ENCODE data around the gene DDRGK1. TPM values are rescaled to one million over a fixed set of nuclear protein-coding genes. Genes with fewer than 3 reads are reported as not detected.
A peak's percentile ranks its signal among the peaks of the same experiment; 100 is the strongest.

The DDRGK1 gene
- polyA plus RNA-seq, 1 donor from 2014 or later, result 67.6 TPM

- TF ChIP-seq SMC3 (conservative IDR thresholded peaks at IDR 0.05; ENCODE audit: poor library complexity) (no peak), RAD21 (conservative IDR thresholded peaks at IDR 0.05) (no peak), EP300 (conservative IDR thresholded peaks at IDR 0.05; ENCODE audit: poor library complexity, severe bottlenecking) (no peak)
- Histone ChIP-seq H4K20me1 (ENCODE audit: insufficient read depth) (no peaks in the 10 kb centered on the region), H3F3A (ENCODE audit: insufficient read depth, low read length, poor library complexity, severe bottlenecking) (no peaks in the 10 kb centered on the region), H3K9ac (ENCODE audit: low read length) (peak overlapping the region; percentile 87), H3K79me2 (replicated peaks; ENCODE audit: insufficient read depth, low read length) (peaks cover 51% of the 10 kb centered on the region), H3K4me3 (ENCODE audit: low read length) (peak overlapping the region; percentile 87), H3K9me3 (ENCODE audit: low read length) (no peaks in the 10 kb centered on the region), H2AFZ (ENCODE audit: low read depth, low read length) (peak overlapping the region; percentile 77), H3K36me3 (ENCODE audit: insufficient read depth, low read length) (no peaks in the 10 kb centered on the region), H3K9me2 (ENCODE audit: insufficient read depth, low read length) (no peaks in the 10 kb centered on the region), H3K27ac (ENCODE audit: low read length) (peak overlapping the region; percentile 72), H3K27me3 (ENCODE audit: insufficient read depth, low read depth, low read length) (no peaks in the 10 kb centered on the region), H3K4me2 (ENCODE audit: low read length) (peak overlapping the region; percentile 99)
Measured at GRCh38 chr20:3158968-3159431, 45.5 kb downstream of the DDRGK1 start.

DNA sequence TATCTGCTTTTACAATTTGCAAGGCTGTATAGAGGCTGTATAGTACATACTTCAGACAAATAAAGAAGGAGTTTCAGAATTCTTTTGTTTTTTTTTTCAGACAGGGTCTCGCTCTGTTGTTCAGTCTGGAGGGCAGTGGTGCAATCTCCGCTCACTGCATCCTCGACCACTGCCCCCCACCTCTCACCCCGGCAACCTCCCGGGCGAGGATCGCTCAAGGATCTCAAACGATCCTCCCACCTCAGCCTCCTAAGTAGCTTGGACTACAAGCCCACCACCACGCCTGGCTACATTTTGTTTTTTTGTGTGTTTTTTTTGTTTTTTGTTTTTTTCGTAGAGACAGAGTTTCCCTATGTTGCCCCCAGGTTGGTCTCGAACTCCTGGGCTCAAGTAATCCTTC, 46.7 kb downstream of the DDRGK1 start:
- TF ChIP-seq RAD21 (conservative IDR thresholded peaks at IDR 0.05) (no peak), SMC3 (conservative IDR thresholded peaks at IDR 0.05; ENCODE audit: poor library complexity) (no peak), POLR2AphosphoS5 (IDR thresholded peaks at IDR 0.05) (no peak), TAF1 (IDR thresholded peaks at IDR 0.05; ENCODE audit: low read depth) (no peak), MXI1 (conservative IDR thresholded peaks at IDR 0.05; ENCODE audit: poor library complexity, severe bottlenecking) (no peak), EZH2 (IDR thresholded peaks at IDR 0.05; ENCODE audit: borderline replicate concordance, insufficient read depth, low read length, poor library complexity, severe bottlenecking) (no peak), EP300 (conservative IDR thresholded peaks at IDR 0.05; ENCODE audit: poor library complexity, severe bottlenecking) (no peak), CTCF (IDR thresholded peaks at IDR 0.05; ENCODE audit: poor library complexity, severe bottlenecking) (no peak)
- TF ChIP-seq, protein P1, sequence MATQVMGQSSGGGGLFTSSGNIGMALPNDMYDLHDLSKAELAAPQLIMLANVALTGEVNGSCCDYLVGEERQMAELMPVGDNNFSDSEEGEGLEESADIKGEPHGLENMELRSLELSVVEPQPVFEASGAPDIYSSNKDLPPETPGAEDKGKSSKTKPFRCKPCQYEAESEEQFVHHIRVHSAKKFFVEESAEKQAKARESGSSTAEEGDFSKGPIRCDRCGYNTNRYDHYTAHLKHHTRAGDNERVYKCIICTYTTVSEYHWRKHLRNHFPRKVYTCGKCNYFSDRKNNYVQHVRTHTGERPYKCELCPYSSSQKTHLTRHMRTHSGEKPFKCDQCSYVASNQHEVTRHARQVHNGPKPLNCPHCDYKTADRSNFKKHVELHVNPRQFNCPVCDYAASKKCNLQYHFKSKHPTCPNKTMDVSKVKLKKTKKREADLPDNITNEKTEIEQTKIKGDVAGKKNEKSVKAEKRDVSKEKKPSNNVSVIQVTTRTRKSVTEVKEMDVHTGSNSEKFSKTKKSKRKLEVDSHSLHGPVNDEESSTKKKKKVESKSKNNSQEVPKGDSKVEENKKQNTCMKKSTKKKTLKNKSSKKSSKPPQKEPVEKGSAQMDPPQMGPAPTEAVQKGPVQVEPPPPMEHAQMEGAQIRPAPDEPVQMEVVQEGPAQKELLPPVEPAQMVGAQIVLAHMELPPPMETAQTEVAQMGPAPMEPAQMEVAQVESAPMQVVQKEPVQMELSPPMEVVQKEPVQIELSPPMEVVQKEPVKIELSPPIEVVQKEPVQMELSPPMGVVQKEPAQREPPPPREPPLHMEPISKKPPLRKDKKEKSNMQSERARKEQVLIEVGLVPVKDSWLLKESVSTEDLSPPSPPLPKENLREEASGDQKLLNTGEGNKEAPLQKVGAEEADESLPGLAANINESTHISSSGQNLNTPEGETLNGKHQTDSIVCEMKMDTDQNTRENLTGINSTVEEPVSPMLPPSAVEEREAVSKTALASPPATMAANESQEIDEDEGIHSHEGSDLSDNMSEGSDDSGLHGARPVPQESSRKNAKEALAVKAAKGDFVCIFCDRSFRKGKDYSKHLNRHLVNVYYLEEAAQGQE (IDR thresholded peaks at IDR 0.05; ENCODE audit: borderline replicate concordance), result no peak
- no peak overlapping the region for H3K9ac ChIP-seq (ENCODE audit: low read length)
- H3F3A ChIP-seq (ENCODE audit: insufficient read depth, low read length, poor library complexity, severe bottlenecking), result no peaks in the 10 kb centered on the region
- H2AFZ ChIP-seq (ENCODE audit: low read depth, low read length), result no peak overlapping the region
- H3K36me3 ChIP-seq (ENCODE audit: insufficient read depth, low read length), result no peaks in the 10 kb centered on the region
- H4K20me1 ChIP-seq (ENCODE audit: insufficient read depth), result no peaks in the 10 kb centered on the region
- H3K27me3 ChIP-seq (ENCODE audit: insufficient read depth, low read depth, low read length), result no peaks in the 10 kb centered on the region
- no peak overlapping the region for H3K4me2 ChIP-seq (ENCODE audit: low read length)
- no peaks in the 10 kb centered on the region for H3K9me2 ChIP-seq (ENCODE audit: insufficient read depth, low read length)
- no peak overlapping the region for H3K27ac ChIP-seq (ENCODE audit: low read length)
- no peaks in the 10 kb centered on the region for H3K9me3 ChIP-seq (ENCODE audit: low read length)
- peaks cover 60% of the 10 kb centered on the region for H3K79me2 ChIP-seq (replicated peaks; ENCODE audit: insufficient read depth, low read length)
- H3K4me3 ChIP-seq (ENCODE audit: low read length), result peak overlapping the region; percentile 39
